ENCODE data around the gene C2orf49.

DNA sequence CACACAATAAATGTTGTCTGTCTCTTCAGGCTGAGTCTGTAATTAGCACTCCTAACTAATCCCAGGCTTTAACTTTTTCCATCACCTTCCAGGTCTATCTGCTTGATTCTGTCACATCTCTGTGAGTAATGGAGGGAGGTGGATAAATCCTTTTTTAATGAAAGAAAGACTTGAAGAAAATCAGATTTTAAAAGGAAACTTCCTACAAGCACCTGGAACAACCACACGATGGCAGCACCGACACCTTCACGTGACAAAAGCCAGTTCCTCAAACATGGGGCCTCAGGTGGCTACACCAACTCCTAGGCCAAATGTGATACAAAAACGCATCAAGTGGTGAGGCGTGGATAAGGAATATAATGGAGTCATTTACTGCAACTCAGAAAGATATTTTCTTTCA lies 49.6 kb upstream of the C2orf49 start:
- TF ChIP-seq, protein P1, sequence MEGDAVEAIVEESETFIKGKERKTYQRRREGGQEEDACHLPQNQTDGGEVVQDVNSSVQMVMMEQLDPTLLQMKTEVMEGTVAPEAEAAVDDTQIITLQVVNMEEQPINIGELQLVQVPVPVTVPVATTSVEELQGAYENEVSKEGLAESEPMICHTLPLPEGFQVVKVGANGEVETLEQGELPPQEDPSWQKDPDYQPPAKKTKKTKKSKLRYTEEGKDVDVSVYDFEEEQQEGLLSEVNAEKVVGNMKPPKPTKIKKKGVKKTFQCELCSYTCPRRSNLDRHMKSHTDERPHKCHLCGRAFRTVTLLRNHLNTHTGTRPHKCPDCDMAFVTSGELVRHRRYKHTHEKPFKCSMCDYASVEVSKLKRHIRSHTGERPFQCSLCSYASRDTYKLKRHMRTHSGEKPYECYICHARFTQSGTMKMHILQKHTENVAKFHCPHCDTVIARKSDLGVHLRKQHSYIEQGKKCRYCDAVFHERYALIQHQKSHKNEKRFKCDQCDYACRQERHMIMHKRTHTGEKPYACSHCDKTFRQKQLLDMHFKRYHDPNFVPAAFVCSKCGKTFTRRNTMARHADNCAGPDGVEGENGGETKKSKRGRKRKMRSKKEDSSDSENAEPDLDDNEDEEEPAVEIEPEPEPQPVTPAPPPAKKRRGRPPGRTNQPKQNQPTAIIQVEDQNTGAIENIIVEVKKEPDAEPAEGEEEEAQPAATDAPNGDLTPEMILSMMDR (IDR thresholded peaks at IDR 0.05) = peak in 4 of 6 experiments; percentile 25 to 40 (median 35)
- no peak for TF ChIP-seq POLR2A (IDR thresholded peaks at IDR 0.05)
